Body of pancreas (tissue), 4 donors: ENCODE measurements around the gene PEX11A.

Experiments
- CTCF ChIP-seq, 7 experiments: fragments of 450-650 bp in 4 of 7; fragments of 200-600 bp in 3 of 7; sonication (generic) in 3 of 7; IDR thresholded peaks; one replicate each; pipeline ENCODE4 v1.5.1; 2016 to 2019; ENCODE audit warnings: antibody characterized with exemption in 7 of 7
- POLR2A ChIP-seq, 3 donors: fragments of 450-650 bp; IDR thresholded peaks; one replicate each; pipeline ENCODE4 v1.6.1; 2016; ENCODE audit warnings: antibody characterized with exemption in 3 of 3, mild to moderate bottlenecking in 2 of 3

- TF ChIP-seq CTCF (IDR thresholded peaks at IDR 0.05) (no peak), POLR2A (IDR thresholded peaks at IDR 0.05) (no peak)
Observed at GRCh38 chr15:89732451-89733172, 42.1 kb upstream of the PEX11A start.
